Measurements from ENCODE around the gene HNRNPC.
"Not testable (repeated sequence)": the region's sequence is repeated elsewhere in the genome, so short reads cannot be mapped to it uniquely, and the experiment has no call there.

HNRNPC gene

DNA sequence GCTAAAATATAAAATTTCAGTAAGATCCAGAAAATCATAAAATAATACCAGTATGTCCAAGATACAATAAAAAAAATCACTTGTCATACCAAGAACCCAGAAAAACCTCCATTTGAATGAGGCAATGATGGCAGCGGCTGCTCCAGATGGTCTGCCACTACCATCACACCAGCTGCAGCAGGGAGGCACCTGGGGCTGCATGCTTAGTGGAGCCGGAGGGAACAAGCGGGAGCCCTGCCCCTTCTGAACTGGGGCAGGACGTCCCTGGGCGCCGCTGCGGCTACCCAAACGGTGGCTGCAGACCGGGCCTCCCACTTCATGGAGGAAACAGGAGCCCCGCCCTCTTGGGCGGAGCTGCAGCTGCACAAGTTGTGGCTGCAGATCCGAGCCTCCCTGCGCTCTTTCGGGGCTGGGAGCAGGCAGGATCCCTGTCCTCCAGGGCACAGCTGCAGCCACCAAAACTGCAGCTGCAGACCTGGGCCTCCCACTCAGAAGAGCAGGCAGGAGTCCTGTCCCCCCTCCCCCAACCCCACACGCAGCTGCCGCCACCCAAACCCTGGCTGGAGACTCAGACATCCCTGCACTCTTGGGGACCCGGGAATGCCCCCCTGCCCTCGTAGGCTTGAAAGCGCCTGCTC, 77.3 kb downstream of the HNRNPC start:
- DNase-seq (ENCODE audit: low read depth) = peak; percentile 63

DNA sequence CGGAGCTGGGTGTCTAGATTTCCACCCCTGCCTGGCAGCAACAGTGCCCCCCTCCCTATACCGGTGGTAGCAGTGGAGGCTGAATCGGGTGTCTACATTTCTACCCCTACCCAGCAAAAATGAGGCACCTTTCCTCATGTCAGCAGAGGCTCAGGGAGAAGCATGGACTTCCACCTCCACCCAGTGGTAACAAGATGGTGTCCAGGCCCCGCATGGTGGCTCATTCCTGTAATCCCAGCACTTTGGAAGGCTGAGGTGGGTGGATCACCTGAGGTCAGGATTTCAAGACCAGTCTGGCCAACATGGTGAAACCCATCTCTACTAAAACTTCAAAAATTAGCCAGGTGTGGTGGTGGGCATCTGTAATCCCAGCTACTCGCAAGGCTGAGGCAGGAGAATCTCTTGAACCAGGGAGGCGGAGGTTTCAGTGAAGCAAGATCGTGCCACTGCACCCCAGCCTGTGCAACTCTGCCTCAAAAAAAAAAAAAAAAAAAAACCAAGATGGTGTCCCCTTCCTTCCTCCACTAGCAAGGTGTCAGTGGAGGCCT, 77.9 kb downstream of the HNRNPC start:
- no peak for DNase-seq (ENCODE audit: low read depth)

- DNase-seq (ENCODE audit: low read depth) = no peak
Measured at GRCh38 chr14:21185491-21185890, 83.8 kb downstream of the HNRNPC start.

DNA sequence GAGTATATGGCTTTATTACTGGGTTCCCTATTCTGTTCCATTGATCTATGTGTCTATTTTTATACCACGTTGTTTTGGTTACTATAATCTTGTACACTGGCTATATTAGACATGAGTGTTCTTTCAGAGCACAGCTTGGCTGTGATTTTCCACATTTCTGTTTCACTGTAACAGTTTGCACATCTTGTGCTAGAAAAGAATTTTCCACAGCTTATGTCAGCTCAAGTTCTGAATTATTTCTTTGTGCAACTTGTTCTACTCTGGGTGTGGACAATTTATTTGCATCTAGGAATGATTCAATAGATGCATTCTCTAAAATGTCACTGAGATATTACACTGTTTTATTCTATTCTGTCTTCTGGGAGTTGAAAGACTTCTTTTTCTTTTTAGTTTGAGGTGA, 85.0 kb downstream of the HNRNPC start:
- DNase-seq (ENCODE audit: low read depth) = no peak

DNA sequence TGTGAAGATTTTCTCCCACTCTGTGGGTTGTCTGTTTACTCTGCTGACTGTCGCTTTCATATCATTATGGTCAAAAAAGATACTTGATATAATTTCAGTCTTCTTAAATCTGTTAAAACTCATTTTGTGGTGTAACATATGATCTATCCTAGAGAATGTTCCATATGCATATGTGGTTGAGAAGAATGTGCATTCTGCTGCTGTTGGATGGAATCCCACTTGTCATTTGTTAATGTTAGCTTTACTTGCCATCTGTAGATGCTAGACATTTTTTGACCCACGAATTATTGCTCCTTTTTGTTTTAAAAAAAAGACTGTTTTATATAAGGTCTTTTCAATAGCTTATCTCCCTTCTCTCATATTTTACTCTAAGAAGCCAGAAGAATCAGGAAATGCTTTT, 87.1 kb downstream of the HNRNPC start:
- DNase-seq (ENCODE audit: low read depth) = no peak

DNA sequence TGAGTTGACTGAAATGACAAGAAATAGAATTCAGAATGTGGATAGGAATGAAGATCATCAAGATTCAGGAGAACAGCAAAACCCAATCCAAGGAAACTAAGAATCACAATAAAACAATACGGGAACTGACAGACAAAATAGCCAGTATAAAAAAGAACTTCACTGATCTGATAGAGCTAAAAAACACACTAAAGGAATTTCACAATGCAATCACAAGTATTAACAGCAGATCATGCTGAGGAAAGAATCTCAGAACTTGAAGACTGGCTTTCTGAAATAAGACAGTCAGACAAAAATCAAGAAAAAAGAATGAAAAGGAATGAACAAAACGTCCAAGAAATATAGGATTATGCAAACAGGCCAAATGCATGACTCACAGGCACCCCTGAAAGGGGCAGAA, 98.1 kb downstream of the HNRNPC start:
- DNase-seq (ENCODE audit: low read depth) = no peak

DNA sequence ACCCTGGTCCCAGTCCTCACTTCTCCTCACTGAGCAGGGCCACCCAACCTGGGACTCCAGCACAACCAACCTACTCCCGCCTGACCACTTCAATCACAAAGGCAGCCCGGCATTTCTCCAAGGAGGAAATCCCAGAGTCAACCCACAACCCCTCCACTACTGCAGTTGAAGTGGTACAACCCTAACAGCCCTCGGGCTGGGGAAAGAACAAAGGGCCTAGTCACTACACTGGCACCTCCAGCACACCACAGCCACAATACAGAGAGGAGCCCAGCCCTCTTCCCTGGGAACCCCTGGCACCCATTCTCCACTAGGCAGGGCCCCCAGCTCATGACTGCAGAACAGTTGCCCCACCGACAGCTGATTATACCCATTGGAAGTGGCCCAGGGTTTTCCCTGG, 99.7 kb downstream of the HNRNPC start:
- no peak for DNase-seq (ENCODE audit: low read depth)

GRCh38 chr14:21168055-21168454, 101.2 kb downstream of the HNRNPC start:
- DNase-seq (ENCODE audit: low read depth) = no peak

GRCh38 chr14:21165670-21166069, 103.6 kb downstream of the HNRNPC start:
- DNase-seq (ENCODE audit: low read depth) = not testable (repeated sequence)

DNA sequence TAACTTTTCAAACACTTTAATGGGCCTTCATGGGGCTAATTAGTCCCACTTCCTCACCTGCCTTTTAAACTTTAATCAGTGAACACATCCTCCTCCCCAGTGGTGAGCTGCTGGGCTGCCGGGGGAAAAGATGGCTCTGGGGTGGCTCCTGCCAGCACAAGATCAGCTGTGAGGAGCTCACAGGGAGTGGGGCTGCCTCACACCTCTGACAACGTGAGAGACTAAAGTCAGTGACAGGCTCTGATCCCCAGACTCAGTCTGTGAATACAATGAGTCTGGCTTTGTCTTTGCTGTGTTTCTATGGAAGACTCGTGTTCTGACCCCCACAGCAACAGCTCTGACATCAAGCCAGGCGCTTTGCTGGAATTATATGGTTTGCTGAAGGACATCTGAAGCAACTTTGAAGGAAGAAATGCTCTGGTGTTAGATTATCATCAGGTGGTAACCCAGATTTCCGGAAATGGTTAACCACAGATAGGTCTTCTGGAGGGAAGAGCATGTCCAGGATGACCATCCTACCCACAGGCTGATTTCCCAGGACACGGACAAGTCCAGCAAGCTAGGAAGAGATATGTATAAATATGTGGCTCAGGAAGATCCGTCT, 104.1 kb downstream of the HNRNPC start:
- DNase-seq (ENCODE audit: low read depth) = not testable (repeated sequence)

- DNase-seq (ENCODE audit: low read depth) = no peak
Measured at GRCh38 chr14:21163871-21164291, 105.4 kb downstream of the HNRNPC start.

GRCh38 chr14:21162081-21162480, 107.2 kb downstream of the HNRNPC start:
- no peak for DNase-seq (ENCODE audit: low read depth)

- DNase-seq (ENCODE audit: low read depth) = no peak
Measured at GRCh38 chr14:21160061-21160610, 109.1 kb downstream of the HNRNPC start.

Measured in activated T-cell treated with anti-CD3 and anti-CD28 coated beads for 48 hours (primary cell).